CD4-positive, alpha-beta T cell (primary cell): ENCODE data around the gene TTYH2. TPM values are rescaled to one million over a fixed set of nuclear protein-coding genes. Genes with fewer than 3 reads are reported as not detected.
"Not testable (repeated sequence)": the region's sequence is repeated elsewhere in the genome, so short reads cannot be mapped to it uniquely, and the experiment has no call there.

ENCODE experiments used
- ATAC-seq: fragments of 200-7000 bp; cut with Tn5 transposase; one replicate; pipeline ENCODE4 v1.10.0; 2022; ENCODE audit warnings: mild to moderate bottlenecking; ENCODE audit not compliant: poor library complexity
- CTCF ChIA-PET: fragments of 350-600 bp; sonication (Branson Sonifier 250); formaldehyde crosslinking; loops from one replicate; lab custom pipeline; 2021; ENCODE audit warnings: antibody characterized with exemption, inconsistent platforms; lab: Charles Lee
- POLR2A ChIA-PET: fragments of 350-600 bp; sonication (Branson Sonifier 250); formaldehyde crosslinking; loops from one replicate; lab custom pipeline; 2021; ENCODE audit warnings: antibody characterized with exemption, inconsistent platforms; lab: Charles Lee
- DNase-seq, 14 experiments: peaks; one replicate each; pipeline ENCODE4 v3.0.0-alpha.2; 2013 to 2020; ENCODE audit warnings: mixed read lengths in 2 of 14
- H3K27ac ChIP-seq, 2 donors: one replicate each; pipeline versions ENCODE4 v1.5.1 to v1.7.0; 2013; ENCODE audit warnings: low read length in 2 of 2, low read depth in 1 of 2, mild to moderate bottlenecking in 1 of 2
- H3K27me3 ChIP-seq, 2 experiments: 1 replicate in 1 of 2; 2 replicates in 1 of 2; pipeline versions ENCODE4 v1.6.1 to v1.7.0; 2013; ENCODE audit warnings: low read length in 2 of 2, control low read depth in 1 of 2, mild to moderate bottlenecking in 1 of 2, moderate library complexity in 1 of 2; ENCODE audit not compliant: insufficient read depth in 2 of 2, control insufficient read depth in 1 of 2
- H3K36me3 ChIP-seq: one replicate; pipeline ENCODE4 v1.6.1; 2013; ENCODE audit warnings: low read length, control low read depth; ENCODE audit not compliant: insufficient read depth
- H3K4me1 ChIP-seq: one replicate; pipeline ENCODE4 v1.6.1; 2013; ENCODE audit warnings: low read length, control low read depth; ENCODE audit not compliant: insufficient read depth
- H3K4me3 ChIP-seq: one replicate; pipeline ENCODE4 v1.5.1; 2013; ENCODE audit warnings: mild to moderate bottlenecking, low read length, moderate library complexity
- H3K9me3 ChIP-seq, 2 experiments: 1 replicate in 1 of 2; 2 replicates in 1 of 2; pipeline versions ENCODE4 v1.6.1 to v1.7.0; 2013; ENCODE audit warnings: low read length in 2 of 2, mild to moderate bottlenecking in 2 of 2, control low read depth in 1 of 2, moderate library complexity in 1 of 2; ENCODE audit not compliant: control insufficient read depth in 1 of 2, insufficient read depth in 1 of 2
- H3K27ac Mint-ChIP-seq: one replicate; pipeline ENCODE4 v1.8.0; 2020; ENCODE audit warnings: mixed read lengths
- H3K27me3 Mint-ChIP-seq: one replicate; pipeline ENCODE4 v1.8.0; 2021; ENCODE audit warnings: mixed read lengths
- H3K36me3 Mint-ChIP-seq: one replicate; pipeline ENCODE4 v1.8.0; 2021; ENCODE audit warnings: low read depth, mixed read lengths
- H3K4me1 Mint-ChIP-seq: one replicate; pipeline ENCODE4 v1.8.0; 2021; ENCODE audit warnings: low read depth, mixed read lengths
- H3K4me3 Mint-ChIP-seq: one replicate; pipeline ENCODE4 v1.8.0; 2020; ENCODE audit warnings: mild to moderate bottlenecking, mixed read lengths
- H3K9me3 Mint-ChIP-seq: one replicate; pipeline ENCODE4 v1.8.0; 2020; ENCODE audit warnings: mixed read lengths
- intact Hi-C, 2 experiments: fragments of 100-400 bp; cut with DNase I in 1 of 2; cut with micrococcal nuclease in 1 of 2; formaldehyde crosslinking; loops; one replicate each; pipeline versions ENCODE4 v1.15.1 to v1.9.0; 2023 to 2025; cut with DNase I, micrococcal nuclease
- total RNA-seq, 174 experiments: library from RNA in 2 of 174; stranded (reverse) in 2 of 174; gene quantifications; one replicate each; pipeline ENCODE4 v1.2.3 and lab custom pipeline; 2021 to 2026
- TF ChIP-seq, protein P1 (sequence below): fragments of 200-600 bp; IDR thresholded peaks from one replicate; pipeline ENCODE4 v1.8.0; 2022; ENCODE audit warnings: antibody characterized with exemption, mild to moderate bottlenecking

TTYH2 gene
- total RNA-seq, 2 experiments from 2014 or later: 4.4 to 5.4 TPM

DNA sequence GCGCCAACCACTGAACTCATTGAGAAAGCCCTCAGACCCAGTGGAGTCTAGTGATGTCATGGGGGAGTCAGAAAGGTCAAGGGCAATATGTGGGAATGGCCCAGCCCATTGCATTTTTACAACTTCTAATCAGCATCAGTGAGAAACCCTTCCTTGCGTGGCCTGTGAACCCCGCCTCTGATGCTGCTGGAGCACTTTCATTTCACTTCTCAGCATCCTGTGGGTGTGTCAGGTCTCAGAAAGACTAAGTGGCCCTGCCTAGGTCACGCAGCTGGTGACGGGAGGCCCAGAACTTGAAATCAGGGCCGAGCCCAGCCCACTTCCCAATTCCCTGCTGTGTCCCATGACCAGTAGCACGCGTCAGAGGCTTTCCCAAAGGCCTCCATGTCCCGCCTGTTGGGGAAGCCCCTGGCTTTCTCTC is 66.7 kb downstream of the TTYH2 start:
- H3K36me3 Mint-ChIP-seq: no peaks in the 10 kb centered on the region
- CTCF ChIA-PET: interaction anchor here (1.3 kb wide), 1 partner anchor 21 kb away, joined by 3 read pairs; no protein-coding TSS in a partner anchor
- H3K4me1 ChIP-seq: peaks cover 73% of the 10 kb centered on the region
- H3K4me1 Mint-ChIP-seq: peaks cover 57% of the 10 kb centered on the region
- peak overlapping the region; percentile 90 for H3K27ac Mint-ChIP-seq
- no peaks in the 10 kb centered on the region for H3K9me3 Mint-ChIP-seq
- no peak overlapping the region for H3K4me3 ChIP-seq
- DNase-seq (peak; percentile 35 to 94 (median 54)), ATAC-seq (peak; percentile 76)
- H3K27ac ChIP-seq: peak overlapping the region; percentile 57 to 90
- TF ChIP-seq, protein P1, sequence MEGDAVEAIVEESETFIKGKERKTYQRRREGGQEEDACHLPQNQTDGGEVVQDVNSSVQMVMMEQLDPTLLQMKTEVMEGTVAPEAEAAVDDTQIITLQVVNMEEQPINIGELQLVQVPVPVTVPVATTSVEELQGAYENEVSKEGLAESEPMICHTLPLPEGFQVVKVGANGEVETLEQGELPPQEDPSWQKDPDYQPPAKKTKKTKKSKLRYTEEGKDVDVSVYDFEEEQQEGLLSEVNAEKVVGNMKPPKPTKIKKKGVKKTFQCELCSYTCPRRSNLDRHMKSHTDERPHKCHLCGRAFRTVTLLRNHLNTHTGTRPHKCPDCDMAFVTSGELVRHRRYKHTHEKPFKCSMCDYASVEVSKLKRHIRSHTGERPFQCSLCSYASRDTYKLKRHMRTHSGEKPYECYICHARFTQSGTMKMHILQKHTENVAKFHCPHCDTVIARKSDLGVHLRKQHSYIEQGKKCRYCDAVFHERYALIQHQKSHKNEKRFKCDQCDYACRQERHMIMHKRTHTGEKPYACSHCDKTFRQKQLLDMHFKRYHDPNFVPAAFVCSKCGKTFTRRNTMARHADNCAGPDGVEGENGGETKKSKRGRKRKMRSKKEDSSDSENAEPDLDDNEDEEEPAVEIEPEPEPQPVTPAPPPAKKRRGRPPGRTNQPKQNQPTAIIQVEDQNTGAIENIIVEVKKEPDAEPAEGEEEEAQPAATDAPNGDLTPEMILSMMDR: no peak
- no peaks in the 10 kb centered on the region for H3K27me3 Mint-ChIP-seq
- peak overlapping the region; percentile 12 for H3K4me3 Mint-ChIP-seq
- POLR2A ChIA-PET: interaction anchor here (0.6 to 4.5 kb wide), 4 partner anchors 9 to 67 kb away, joined by 4 to 28 read pairs (median 6); partner anchors contain the start of gene TTYH2
- intact Hi-C loops: loop anchor here (5.0 kb wide), 1 partner anchor 68 kb away; the partner anchor contains the start of gene TTYH2 (in 2 of the 2)
- H3K36me3 ChIP-seq: no peaks in the 10 kb centered on the region
- H3K9me3 ChIP-seq: peaks cover 0 to 9% of the 10 kb centered on the region in 2 experiments
- H3K27me3 ChIP-seq: no peaks in the 10 kb centered on the region

DNA sequence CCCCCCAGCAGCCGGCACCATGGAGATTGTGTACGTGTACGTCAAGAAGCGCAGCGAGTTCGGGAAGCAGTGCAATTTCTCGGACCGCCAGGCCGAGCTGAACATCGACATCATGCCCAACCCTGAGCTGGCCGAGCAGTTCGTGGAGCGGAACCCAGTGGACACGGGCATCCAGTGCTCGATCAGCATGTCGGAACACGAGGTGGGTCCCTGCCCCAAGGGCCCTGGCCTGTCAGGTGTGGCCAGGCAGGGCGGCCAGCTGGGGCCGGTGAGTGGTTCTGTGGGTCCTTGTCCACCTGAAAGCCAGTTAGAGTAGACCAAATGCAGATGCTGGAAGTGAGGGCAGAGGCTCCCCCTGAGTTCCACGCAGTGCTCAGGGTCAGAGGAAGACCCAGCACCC is 68.4 kb downstream of the TTYH2 start:
- H3K4me3 ChIP-seq: no peak overlapping the region
- DNase-seq (no peak), ATAC-seq (no peak)
- no peak overlapping the region for H3K4me3 Mint-ChIP-seq
- H3K27ac ChIP-seq: peak overlapping the region; percentile 16 to 69
- H3K9me3 Mint-ChIP-seq: no peaks in the 10 kb centered on the region
- H3K27ac Mint-ChIP-seq: peak overlapping the region; percentile 96
- intact Hi-C loops: loop anchor here (5.0 kb wide), 1 partner anchor 69 kb away; the partner anchor contains the start of gene TTYH2 (in 2 of the 2)
- H3K36me3 ChIP-seq: no peaks in the 10 kb centered on the region
- no peaks in the 10 kb centered on the region for H3K27me3 ChIP-seq
- H3K27me3 Mint-ChIP-seq: no peaks in the 10 kb centered on the region
- CTCF ChIA-PET: interaction anchor here (0.9 to 2.4 kb wide), 2 partner anchors 14 to 71 kb away, joined by 3 to 8 read pairs; no protein-coding TSS in a partner anchor
- POLR2A ChIA-PET: interaction anchor here (1.1 to 4.5 kb wide), 3 partner anchors 18 to 68 kb away, joined by 4 to 28 read pairs (median 4); partner anchors contain the start of gene TTYH2
- H3K4me1 Mint-ChIP-seq: peaks cover 54% of the 10 kb centered on the region
- peaks cover 0 to 9% of the 10 kb centered on the region in 2 experiments for H3K9me3 ChIP-seq
- TF ChIP-seq, protein P1: no peak
- H3K36me3 Mint-ChIP-seq: no peaks in the 10 kb centered on the region
- peaks cover 64% of the 10 kb centered on the region for H3K4me1 ChIP-seq

GRCh38 chr17:74282274-74282586 is 68.9 kb downstream of the TTYH2 start:
- H3K9me3 Mint-ChIP-seq, H3K9me3 ChIP-seq, DNase-seq, H3K36me3 ChIP-seq, H3K27me3 Mint-ChIP-seq, ATAC-seq, H3K27me3 ChIP-seq, H3K4me3 ChIP-seq, H3K36me3 Mint-ChIP-seq: not testable (repeated sequence)
- Histone ChIP-seq H3K27ac (peak overlapping the region; percentile 32 to 69), H3K4me1 (peaks cover 64% of the 10 kb centered on the region)
- Mint-ChIP-seq H3K27ac (peak overlapping the region; percentile 96), H3K4me3 (peak overlapping the region; percentile 81), H3K4me1 (peaks cover 55% of the 10 kb centered on the region)
- CTCF ChIA-PET: interaction anchor here (0.9 to 2.4 kb wide), 3 partner anchors 12 to 71 kb away, joined by 3 to 8 read pairs (median 3); no protein-coding TSS in a partner anchor
- intact Hi-C loops: loop anchor here (5.0 kb wide), 1 partner anchor 70 kb away; the partner anchor contains the start of gene TTYH2 (in 2 of the 2)
- POLR2A ChIA-PET: interaction anchor here (1.1 to 4.5 kb wide), 5 partner anchors 14 to 79 kb away, joined by 4 to 28 read pairs (median 8); partner anchors contain the start of genes RPL38 and TTYH2
